Effector CD4-positive, alpha-beta T cell (primary cell): ENCODE results near the gene GNA12.
"Not testable (repeated sequence)": the region's sequence is repeated elsewhere in the genome, so short reads cannot be mapped to it uniquely, and the experiment has no call there.

ENCODE experiments used
- DNase-seq: peaks from one replicate; pipeline ENCODE4 v3.0.0-alpha.2; 2020

Gene GNA12

GRCh38 chr7:2750004-2750407 lies 94.1 kb downstream of the GNA12 start:
- DNase-seq: no peak

DNA sequence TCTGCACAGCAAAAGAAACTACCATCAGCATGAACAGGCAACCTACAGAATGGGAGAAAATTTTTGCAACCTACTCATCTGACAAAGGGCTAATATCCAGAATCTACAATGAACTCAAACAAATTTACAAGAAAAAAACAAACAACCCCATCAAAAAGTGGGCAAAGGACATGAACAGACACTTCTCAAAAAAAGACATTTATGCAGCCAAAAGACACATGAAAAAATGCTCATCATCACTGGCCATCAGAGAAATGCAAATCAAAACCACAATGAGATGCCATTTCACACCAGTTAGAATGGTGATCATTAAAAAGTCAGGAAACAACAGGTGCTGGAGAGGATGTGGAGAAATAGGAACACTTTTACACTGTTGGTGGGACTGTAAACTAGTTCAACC lies 95.4 kb downstream of the GNA12 start:
- DNase-seq: not testable (repeated sequence)

DNA sequence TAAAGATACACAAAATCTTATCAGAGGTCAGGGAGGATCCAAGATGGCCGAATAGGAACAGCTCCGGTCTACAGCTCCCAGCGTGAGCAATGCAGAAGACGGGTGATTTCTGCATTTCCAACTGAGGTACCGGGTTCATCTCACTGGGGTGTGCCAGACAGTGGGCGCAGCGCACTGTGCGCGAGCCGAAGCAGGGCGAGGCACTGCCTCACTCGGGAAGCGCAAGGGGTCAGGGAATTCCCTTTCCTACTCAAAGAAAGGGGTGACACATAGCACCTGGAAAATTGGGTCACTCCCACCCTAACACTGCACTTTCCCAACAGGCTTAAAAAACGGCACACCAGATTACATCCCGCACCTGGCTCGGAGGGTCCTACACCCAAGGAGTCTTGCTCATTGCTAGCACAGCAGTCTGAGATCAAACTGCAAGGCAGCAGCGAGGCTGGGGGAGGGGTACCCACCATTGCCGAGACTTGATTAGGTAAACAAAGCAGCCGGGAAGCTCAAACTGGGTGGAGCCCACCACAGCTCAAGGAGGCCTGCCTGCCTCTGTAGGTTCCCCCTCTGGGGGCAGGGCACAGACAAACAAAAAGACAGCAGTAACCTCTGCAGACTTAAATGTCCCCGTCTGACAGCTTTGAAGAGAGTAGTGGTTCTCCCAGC lies 100.5 kb downstream of the GNA12 start:
- not testable (repeated sequence) for DNase-seq

- DNase-seq: no peak
Observed at GRCh38 chr7:2738766-2739549, 105.2 kb downstream of the GNA12 start.

- no peak for DNase-seq
Observed at GRCh38 chr7:2737771-2738540, 106.2 kb downstream of the GNA12 start.

GRCh38 chr7:2737005-2737743 lies 106.9 kb downstream of the GNA12 start:
- DNase-seq: not testable (repeated sequence)

- no peak for DNase-seq
Observed at GRCh38 chr7:2736411-2736914, 107.6 kb downstream of the GNA12 start.

GRCh38 chr7:2735744-2736143 lies 108.4 kb downstream of the GNA12 start:
- no peak for DNase-seq

- DNase-seq: no peak
Observed at GRCh38 chr7:2734751-2735571, 109.1 kb downstream of the GNA12 start.

DNA sequence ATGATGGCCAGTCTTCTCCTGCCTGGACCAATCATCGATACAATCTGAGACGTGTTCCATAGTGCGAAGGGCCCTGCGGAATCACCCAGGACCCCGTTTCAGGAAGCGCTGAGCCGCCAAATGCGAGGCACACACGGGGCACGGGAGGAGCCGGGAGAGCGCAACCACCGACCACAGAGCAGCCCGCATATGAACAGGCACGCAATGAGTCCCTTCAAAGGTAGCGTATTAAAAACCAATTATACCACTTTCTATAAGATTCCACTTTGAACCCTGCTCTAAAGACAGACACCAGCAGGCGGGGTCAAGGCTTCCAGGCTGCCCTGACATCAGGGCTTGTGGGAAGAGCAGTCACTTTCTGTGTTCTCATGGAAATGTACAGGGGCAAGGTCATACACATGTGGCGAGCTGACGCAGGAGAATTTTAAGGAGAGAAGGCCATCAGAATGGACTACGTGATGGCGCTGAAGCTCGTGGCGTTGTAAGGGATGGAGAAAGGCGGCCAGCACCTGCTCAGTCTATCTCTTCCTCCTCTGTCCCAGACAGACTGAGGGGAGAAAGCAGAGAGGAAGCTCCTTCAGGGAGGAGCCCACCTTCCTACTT lies 109.9 kb downstream of the GNA12 start:
- DNase-seq: no peak

GRCh38 chr7:2732959-2733584 lies 111.0 kb downstream of the GNA12 start:
- no peak for DNase-seq

GRCh38 chr7:2732388-2732787 lies 111.7 kb downstream of the GNA12 start:
- no peak for DNase-seq

DNA sequence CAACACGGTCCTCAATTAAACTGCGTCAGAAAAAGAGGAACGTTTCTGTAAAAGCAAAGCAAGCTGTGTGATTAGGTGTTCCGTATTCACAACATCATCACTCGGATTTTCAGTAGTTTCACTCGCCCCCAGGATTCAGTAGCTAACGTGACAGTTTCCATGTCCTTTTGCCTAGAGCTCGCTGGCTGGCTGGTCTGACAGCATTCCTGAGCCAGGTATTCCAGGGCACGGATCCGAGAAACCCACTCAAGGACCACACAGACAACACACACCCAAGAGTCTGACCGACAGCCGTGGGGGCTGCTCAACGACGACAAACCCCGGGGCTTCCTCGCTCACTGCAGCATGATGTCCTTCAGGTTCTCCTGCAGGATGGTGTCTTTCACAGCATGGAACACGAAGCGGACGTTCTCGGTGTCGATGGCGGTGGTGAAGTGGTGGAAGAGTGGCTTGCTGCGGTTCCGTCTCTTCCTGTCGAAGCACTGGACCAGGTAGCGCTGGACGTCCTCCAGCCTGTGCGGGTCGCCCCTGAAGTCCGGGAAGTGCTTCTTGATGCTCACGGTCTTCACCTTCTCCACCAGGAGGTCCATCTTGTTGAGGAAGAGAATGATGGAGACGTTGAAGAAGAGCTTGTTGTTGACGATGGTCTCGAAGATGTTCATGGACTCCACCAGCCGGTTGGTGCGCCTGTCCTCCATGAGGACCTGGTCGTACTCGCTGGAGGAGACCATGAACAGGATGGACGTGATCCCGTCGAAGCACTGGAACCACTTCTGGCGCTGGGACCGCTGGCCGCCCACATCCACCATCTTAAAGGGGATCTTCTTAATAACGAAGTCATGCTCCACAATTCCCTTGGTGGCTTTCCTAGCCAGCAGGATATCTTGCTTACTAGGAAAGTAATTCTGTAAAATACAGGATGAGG lies 113.0 kb downstream of the GNA12 start:
- no peak for DNase-seq

GRCh38 chr7:2729893-2730716 lies 114.0 kb downstream of the GNA12 start:
- no peak for DNase-seq

DNA sequence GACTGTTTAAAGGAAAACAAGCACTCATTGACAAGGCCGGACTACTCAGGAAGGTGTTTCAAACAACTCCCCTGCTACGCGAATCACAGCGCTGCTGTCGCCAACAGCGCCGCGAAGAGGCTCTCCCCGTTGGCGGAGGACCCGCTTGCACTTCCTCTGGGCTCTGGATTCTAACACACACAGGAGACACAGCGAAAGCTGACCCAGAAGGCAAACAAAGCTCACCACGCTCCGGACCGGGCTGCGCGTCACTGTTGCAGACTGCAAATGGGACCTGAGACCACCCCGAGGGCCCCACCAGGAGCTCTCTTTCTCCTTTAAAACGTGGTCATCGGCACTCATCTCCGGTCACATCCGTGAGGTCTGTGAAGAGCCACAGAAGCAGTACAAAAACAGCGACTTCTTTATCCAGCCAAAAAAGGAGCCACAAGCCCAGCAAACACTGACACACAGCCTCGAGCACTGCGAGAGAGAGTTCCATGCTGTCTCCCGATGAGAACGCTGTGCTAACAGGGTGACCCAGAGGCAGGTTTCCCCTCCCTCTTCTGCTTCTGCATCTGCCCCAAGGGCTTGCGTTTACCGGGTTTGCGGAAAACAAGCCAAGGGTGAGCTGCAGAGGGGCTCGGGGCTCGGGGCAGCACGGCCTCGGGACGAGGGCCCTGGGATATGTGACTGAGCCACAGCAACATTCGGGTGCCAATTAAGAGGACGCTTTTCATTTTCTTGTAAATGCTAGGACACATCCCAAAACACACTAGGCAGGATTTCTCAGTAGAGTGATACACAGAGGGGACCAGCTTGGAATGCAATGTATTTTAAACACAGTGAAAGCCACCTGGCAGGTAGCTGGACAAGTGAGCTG lies 114.8 kb downstream of the GNA12 start:
- no peak for DNase-seq

DNA sequence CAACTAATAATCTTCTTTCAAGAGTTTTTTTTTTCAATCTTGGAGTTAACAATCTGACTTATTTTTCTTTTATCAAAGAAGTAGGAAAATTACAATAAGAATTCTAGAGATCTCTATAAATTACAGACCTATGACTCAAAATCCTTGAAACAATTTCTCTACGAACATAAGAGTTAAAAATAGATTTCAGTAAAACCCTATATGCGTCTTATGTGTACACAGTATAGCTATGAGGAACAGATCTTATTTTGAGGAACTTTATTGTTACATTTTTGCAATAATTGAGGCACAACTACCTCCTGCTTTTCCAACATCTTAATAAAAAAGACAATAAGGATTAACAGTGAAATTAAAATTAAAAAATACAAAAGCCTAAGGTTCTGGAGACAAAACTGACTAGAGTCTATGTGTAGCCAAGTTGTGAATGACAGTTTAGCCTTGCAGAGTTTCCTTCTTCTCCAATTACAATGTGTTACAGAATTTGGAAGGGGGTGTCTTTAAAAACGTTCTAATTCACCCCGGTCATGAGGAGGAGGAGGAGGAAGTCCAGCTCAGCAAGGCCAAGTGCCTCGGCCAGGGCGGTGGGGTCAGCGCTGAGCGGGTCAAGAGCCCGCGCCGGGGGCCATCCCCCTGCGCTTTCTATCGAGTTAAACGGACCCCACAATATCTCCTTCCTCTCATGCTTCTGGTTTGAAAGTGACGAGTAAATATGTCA lies 115.6 kb downstream of the GNA12 start:
- no peak for DNase-seq

DNA sequence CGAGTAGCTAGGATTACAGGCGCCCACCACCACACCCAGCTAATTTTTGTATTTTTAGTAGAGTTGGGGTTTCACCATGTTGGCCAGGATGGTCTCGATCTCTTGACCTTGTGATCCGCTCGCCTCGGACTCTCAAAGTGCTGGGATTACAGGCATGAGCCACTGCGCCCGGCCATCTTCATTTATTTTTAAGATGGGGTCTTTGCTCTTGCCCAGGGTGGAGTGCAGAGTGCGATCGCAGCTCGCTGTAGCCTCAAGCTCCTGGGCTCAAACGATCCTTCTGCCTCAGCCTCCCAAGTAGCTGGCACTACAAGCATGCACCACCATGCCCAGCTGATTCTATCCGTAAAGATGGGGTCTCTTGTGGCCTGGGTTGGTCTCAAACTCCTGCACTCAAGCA lies 116.9 kb downstream of the GNA12 start:
- not testable (repeated sequence) for DNase-seq
